NCI-H2196 treated with DMSO at 0.1 percent for 48 hours (cell line): Measurements from ENCODE around the gene LAMTOR4.
"Not testable (repeated sequence)": the region's sequence is repeated elsewhere in the genome, so short reads cannot be mapped to it uniquely, and the experiment has no call there.

Experiments used
- DNase-seq: peaks from one replicate; lab custom pipeline; 2025; ENCODE audit not compliant: unreplicated experiment; lab: John Stamatoyannopoulos, UW

LAMTOR4 gene

DNA sequence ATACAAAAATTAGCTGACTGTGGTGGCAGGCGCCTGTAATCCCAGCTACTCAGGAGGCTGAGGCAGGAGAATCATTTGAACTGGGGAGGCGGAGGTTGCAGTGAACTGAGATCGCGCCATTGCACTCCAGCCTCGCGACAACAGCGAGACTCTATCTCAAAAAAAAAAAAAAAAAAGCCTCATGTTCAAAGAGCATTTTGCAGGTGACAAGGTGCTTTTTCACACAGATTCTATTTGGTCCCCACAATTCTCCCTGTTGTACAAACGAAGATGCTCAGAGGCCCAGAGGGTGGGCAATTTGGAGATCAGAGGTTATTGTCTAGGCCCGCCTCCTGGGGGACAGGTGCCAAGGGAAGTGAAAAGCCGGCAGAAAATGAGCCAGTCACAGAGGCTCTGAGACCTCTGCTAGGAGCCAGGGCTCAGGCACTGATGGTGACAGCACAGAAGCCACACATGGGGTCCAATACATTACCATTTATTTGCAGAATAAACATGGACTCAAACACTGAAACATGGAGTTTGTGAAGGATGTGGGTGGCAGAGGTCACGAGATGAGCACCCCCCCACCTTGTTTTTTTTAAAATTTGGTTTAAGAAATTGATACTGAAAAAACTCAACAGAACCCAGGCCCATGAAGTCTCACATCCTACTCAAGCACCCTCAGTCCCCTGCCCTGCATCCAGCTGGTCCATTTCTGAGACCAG, 20.6 kb downstream of the LAMTOR4 start:
- DNase-seq, result no peak

DNA sequence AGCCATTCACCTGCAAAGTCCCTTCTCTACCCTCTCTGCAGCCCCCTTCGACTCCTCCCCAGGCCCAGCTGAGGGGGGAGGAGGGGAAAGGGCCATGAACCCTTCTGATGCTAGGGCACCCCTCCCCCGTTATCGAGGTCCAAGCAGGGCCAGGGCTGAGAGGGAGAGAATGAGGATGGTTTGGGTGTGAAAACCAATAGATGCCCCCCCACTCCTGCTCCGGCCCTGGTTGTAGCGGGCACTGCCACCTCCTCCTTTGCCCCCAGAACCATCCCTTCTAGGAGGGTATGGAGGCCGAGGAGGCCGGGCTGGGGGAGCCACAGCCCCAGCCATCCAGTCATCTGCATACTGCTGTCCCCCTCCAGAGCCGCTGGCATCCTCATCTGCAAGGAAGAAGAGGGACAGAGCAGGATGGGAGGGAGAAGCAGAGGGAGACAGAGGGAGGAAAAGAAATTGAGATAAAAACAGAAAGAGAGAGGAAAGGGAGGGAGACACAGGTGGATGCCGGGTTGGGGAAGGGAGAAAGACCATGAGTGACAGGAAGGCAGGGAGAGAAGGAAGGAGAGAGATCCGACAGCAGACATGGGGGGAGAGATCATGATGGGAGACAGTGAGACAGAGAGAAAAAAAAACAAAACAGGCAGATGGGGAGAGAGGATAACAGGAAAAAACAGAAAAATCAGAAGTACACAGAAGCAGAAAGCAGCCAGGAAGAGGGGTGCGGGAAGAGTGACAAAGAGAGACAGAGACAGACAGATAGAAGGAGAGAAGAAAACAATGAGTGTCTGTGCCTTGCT, 21.6 kb downstream of the LAMTOR4 start:
- DNase-seq, result no peak

GRCh38 chr7:100171087-100171681, 22.5 kb downstream of the LAMTOR4 start:
- DNase-seq, result no peak

DNA sequence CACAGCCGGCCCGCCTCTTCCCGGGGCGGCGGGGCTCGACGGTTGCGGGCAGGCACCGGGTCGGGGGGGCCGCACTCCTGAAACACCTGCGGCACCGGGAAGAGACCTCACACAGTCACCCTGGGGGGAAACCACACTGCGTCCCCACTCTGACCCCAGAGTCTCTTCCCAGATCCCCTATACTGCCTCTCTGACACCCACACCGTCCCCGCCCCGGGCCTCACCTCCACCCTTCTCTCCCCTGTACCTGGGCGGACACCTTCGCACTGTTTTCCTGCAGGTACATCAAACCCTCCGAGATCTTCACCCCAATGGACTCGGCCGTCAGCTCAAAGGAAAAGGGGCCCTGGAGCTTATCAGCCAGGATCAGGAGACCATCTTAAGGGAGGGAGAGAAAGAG, 23.1 kb downstream of the LAMTOR4 start:
- DNase-seq, result no peak

DNA sequence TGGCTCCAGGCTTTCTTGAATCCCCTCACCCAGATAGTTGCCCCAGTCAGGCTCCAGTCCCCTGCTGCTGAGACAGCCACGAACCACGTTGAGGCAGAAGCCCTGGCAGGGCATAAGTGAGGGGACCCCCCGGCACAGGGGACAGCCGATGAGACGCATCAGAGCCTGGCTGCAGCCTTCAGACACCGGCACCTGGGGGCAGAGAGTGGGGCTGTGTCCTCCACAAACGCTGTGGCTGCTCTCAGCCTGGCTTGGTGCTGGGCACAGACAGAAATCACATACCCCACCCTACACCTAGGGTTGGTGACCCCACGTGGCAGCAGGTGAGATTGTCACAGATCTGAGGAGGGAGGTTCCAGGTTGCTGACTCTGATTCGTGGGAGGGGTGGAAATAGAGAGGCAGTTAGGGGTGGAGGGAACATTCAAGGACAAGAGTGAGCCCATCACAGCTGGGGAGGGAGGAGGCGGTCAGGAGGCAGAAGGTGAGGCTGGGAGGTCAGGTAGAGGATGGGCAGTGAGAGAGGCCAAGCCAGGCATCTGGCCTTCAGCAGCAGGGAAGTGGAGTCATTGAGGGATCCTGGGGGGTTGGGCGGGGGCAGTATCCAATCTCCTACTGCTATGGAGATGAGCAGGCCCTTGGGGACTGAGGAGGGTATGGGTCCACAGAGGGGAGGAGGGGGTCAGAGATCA, 25.2 kb downstream of the LAMTOR4 start:
- DNase-seq, result no peak

- no peak for DNase-seq
Measured at GRCh38 chr7:100174582-100174981, 25.9 kb downstream of the LAMTOR4 start.

- no peak for DNase-seq
Measured at GRCh38 chr7:100175296-100175935, 26.7 kb downstream of the LAMTOR4 start.

- no peak for DNase-seq
Measured at GRCh38 chr7:100176096-100177044, 27.7 kb downstream of the LAMTOR4 start.

GRCh38 chr7:100177045-100178001, 28.6 kb downstream of the LAMTOR4 start, which contains the start of the genes GPC2 and STAG3:
Gene GPC2 (minus strand): TSS chr7:100177381. CDS start chr7:100177199, 182 bp downstream.
Gene STAG3 (plus strand): TSS chr7:100177918. CDS start chr7:100180557, 2,639 bp downstream.
- DNase-seq, result peak; percentile 99

DNA sequence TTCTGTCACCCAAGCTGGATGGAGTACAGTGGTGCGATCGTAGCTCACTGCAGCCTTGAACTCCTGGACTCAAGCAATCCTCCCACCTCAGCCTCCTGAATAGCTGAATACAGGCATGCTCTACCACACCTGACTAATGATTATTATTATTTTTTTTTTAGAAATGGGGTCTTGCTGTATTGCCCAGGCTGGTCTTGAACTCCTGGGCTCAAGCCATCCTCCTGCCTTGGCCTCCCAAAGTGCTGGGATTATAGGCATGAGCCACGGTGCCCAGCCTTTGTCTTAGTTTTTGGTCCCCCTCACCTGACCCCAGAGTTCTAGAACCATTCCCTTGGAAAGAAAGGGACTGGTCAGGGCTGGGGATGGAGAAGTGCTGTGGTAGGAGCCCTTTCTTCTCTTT, 31.4 kb downstream of the LAMTOR4 start:
- not testable (repeated sequence) for DNase-seq

DNA sequence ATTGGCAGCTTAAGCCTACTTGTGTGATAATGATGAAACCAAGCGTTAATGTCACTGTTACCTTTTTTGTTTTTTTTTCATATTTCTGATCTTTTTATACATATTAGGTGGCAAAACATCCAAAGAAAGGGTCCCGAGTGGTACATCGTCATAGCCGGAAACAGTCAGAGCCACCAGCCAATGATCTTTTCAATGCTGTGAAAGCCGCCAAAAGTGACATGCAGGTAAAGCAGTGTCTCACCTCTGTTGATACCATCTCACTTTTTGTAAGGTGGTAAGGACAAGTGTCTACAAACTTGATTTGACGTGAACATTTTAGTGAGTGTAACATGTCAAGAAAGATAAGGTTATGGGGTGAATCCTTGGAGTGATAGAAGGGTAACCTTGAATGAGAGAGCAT, 33.9 kb downstream of the LAMTOR4 start:
- DNase-seq, result not testable (repeated sequence)

- not testable (repeated sequence) for DNase-seq
Measured at GRCh38 chr7:100183090-100183489, 34.4 kb downstream of the LAMTOR4 start.

- no peak for DNase-seq
Measured at GRCh38 chr7:100185726-100186125, 37.0 kb downstream of the LAMTOR4 start.

DNA sequence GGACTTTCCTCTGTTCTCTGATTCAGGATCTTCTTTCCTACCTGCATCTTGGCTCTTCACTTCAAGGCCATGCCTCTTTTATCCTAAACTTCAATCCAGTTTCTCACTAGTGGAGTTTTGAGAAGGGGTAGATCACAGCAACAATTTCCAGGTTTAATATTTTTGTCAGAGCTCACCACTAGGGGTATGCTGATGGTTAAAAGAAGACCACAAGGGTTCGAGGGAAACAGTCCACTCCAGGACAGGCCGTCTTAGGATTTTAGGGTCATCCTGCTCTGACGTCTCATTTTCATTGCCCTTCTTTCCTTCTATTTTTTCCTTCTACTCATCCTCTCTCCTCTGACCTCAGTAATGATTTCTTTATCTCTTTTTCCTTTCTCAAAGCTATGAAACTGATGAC, 40.3 kb downstream of the LAMTOR4 start:
- no peak for DNase-seq

GRCh38 chr7:100190048-100190711, 41.5 kb downstream of the LAMTOR4 start:
- no peak for DNase-seq

DNA sequence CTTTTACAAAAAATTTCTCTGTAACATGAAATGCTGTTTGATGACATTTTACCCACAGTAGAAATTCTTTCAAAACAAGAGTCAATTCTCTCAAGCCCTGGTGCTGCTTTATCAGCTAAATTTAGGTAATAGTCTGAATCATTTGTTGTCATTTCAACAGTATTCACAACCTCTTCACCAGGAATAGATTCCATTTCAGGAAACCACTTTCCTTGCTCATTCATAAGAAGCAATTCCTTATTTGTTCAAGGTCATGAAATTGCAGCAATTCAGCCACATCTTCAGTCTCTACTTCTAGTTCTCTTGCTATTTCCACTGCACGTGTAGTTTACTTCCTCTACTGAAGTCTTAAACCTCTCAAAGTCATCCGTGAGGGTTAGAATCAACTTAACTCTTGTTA, 43.1 kb downstream of the LAMTOR4 start:
- DNase-seq, result no peak

DNA sequence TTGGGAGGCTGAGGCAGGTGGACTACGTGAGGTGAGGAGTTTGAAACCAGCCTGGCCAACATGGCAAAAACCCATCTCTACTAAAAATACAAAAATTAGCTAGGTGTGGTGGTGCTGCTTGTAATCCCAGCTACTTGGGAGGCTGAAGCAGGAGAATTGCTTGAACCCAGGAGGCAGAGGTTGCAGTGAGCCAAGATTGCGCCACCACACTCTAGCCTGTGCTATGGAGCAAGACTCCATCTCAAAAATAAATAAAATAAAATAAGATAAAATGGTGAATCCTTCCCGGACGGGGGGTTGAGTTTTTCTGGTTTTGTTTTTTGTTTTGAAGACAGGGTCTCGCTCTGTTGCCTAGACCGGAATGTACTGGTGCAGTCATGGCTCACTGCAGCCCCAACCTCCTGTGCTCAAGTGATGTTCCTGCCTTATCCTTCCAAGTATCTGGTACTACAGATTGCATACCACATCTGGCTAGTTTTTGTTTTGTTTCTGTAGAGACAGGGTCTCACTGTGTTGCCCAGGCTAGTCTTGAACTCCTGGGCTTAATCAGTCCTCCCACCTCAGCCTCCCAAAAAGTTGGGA, 43.7 kb downstream of the LAMTOR4 start:
- DNase-seq, result not testable (repeated sequence)

DNA sequence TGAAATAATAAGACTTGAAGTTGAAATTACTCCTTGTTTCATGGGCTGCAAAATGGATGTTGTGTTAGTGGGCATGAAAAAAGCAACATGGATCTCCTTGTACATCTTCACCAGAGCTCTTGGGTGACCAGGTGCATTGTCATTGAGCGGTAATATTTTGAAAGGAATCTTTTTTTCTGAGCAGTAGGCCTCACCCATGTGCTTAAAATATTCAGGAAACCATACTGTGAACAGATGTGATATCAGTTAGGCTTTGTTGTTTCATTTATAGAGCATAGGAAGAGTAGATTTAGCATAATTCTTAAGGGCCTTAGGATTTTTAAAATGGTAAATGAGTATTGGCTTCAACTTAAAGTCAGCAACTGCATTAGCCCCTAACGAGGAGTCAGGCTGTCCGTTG, 44.3 kb downstream of the LAMTOR4 start:
- no peak for DNase-seq
